ENCODE measurements around the gene OR5H1.

OR5H1 gene

GRCh38 chr3:98172621-98173020 lies 42.1 kb downstream of the OR5H1 start:
- H3K4me1 ChIP-seq (ENCODE audit: control insufficient read depth, low read length): no peaks in the 10 kb centered on the region
- no peak overlapping the region for H3K4me3 ChIP-seq (ENCODE audit: low read length)
- no peaks in the 10 kb centered on the region for H3K9me2 ChIP-seq (replicated peaks; ENCODE audit: control insufficient read depth, low read length)
- H3K27me3 ChIP-seq (ENCODE audit: control insufficient read depth, low read length): 0 out of 2 replicates have a peak, but pooled peaks cover 2% of the 10 kb centered on the region
- no peak overlapping the region for H3K27ac ChIP-seq (ENCODE audit: low read depth, low read length)
- H4K20me1 ChIP-seq (ENCODE audit: control insufficient read depth, insufficient read depth, low read depth, low read length): no peaks in the 10 kb centered on the region
- no peaks in the 10 kb centered on the region for H3K36me3 ChIP-seq (ENCODE audit: control insufficient read depth, low read length)
- no peak overlapping the region for H3K4me2 ChIP-seq (ENCODE audit: low read length)
- no peaks in the 10 kb centered on the region for H3F3A ChIP-seq (ENCODE audit: control insufficient read depth, insufficient read depth)
- no peak for TF ChIP-seq CTCF (IDR thresholded peaks at IDR 0.05; ENCODE audit: low read depth, low read length, poor library complexity, severe bottlenecking)
- TF ChIP-seq EZH2phosphoT487 (IDR thresholded peaks at IDR 0.05; ENCODE audit: borderline replicate concordance, low read length): no peak
- H3K9me3 ChIP-seq (ENCODE audit: control insufficient read depth, insufficient read depth, low read length): no peaks in the 10 kb centered on the region
- H3K79me2 ChIP-seq (ENCODE audit: control insufficient read depth, low read length): no peaks in the 10 kb centered on the region

DNA sequence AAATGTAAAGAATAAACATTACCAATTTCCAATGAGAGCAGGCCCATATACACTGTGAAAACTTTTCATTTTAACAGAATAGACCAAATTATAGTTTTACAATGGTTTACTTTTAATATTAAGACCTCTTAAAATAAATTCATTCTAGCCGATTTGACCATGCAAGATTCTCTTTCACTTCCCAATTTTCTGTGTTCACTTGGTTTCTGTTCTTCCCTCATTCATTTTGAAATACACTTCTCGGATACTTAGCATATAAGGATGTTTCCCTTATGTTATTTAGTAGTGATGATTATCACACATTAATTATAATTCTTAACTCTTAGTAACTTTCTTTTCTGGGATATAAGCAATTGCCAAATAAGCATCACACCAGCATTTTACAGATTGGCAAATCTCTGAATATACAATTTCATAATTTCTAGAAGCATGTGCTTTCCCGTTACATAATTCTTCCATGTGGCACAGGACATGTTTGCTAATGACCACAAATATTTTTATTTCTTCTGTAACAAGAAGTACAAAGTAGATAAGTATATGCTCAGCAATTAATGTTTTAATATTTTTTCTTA lies 49.9 kb downstream of the OR5H1 start:
- Histone ChIP-seq H4K20me1 (ENCODE audit: control insufficient read depth, insufficient read depth, low read depth, low read length) (no peaks in the 10 kb centered on the region), H3K4me1 (ENCODE audit: control insufficient read depth, low read length) (no peaks in the 10 kb centered on the region), H3K9me3 (ENCODE audit: control insufficient read depth, insufficient read depth, low read length) (no peaks in the 10 kb centered on the region), H3K9me2 (replicated peaks; ENCODE audit: control insufficient read depth, low read length) (no peaks in the 10 kb centered on the region), H3K4me3 (ENCODE audit: low read length) (no peak overlapping the region), H3K27me3 (ENCODE audit: control insufficient read depth, low read length) (no peaks in the 10 kb centered on the region), H3K4me2 (ENCODE audit: low read length) (no peak overlapping the region), H3F3A (ENCODE audit: control insufficient read depth, insufficient read depth) (no peaks in the 10 kb centered on the region), H3K36me3 (ENCODE audit: control insufficient read depth, low read length) (no peaks in the 10 kb centered on the region), H3K27ac (ENCODE audit: low read depth, low read length) (no peak overlapping the region), H3K79me2 (ENCODE audit: control insufficient read depth, low read length) (no peaks in the 10 kb centered on the region)
- no peak for TF ChIP-seq EZH2phosphoT487 (IDR thresholded peaks at IDR 0.05; ENCODE audit: borderline replicate concordance, low read length)
- no peak for TF ChIP-seq CTCF (IDR thresholded peaks at IDR 0.05; ENCODE audit: low read depth, low read length, poor library complexity, severe bottlenecking)

DNA sequence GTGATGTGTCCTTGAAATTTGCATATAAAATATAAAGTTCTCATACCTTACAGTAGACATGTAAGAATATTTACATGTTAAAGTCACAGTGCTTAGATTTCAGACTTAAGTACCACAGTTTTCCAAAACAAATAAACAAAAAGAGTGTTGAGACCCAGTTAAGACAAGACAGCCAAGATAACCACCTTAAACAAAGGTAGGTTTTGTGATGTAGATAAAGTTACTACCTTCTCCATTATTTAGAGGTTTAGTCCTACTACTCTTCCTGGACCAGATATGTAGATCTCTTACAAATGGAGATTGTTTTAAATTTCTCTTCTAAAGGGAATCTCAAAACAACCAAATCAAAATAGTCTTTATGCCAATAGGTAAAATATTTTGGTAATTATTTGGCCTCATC lies 51.7 kb downstream of the OR5H1 start:
- TF ChIP-seq CTCF (IDR thresholded peaks at IDR 0.05; ENCODE audit: low read depth, low read length, poor library complexity, severe bottlenecking) (no peak), EZH2phosphoT487 (IDR thresholded peaks at IDR 0.05; ENCODE audit: borderline replicate concordance, low read length) (no peak)
- H3K79me2 ChIP-seq (ENCODE audit: control insufficient read depth, low read length): no peaks in the 10 kb centered on the region
- no peaks in the 10 kb centered on the region for H3K4me1 ChIP-seq (ENCODE audit: control insufficient read depth, low read length)

More for the DNA sequence above, 51.7 kb downstream of the OR5H1 start:
- H3K4me3 ChIP-seq (ENCODE audit: low read length): no peak overlapping the region
- H3K4me2 ChIP-seq (ENCODE audit: low read length): no peak overlapping the region
- no peak overlapping the region for H3K27ac ChIP-seq (ENCODE audit: low read depth, low read length)
- H3F3A ChIP-seq (ENCODE audit: control insufficient read depth, insufficient read depth): no peaks in the 10 kb centered on the region
- no peaks in the 10 kb centered on the region for H3K9me2 ChIP-seq (replicated peaks; ENCODE audit: control insufficient read depth, low read length)
- H3K9me3 ChIP-seq (ENCODE audit: control insufficient read depth, insufficient read depth, low read length): no peaks in the 10 kb centered on the region
- H3K36me3 ChIP-seq (ENCODE audit: control insufficient read depth, low read length): no peaks in the 10 kb centered on the region
- no peaks in the 10 kb centered on the region for H4K20me1 ChIP-seq (ENCODE audit: control insufficient read depth, insufficient read depth, low read depth, low read length)
- H3K27me3 ChIP-seq (ENCODE audit: control insufficient read depth, low read length): no peaks in the 10 kb centered on the region
